Renal cortical epithelial cell (primary cell): ENCODE measurements around the gene FGB. TPM values are rescaled to one million over a fixed set of nuclear protein-coding genes. Genes with fewer than 3 reads are reported as not detected.
"Not testable (repeated sequence)": the region's sequence is repeated elsewhere in the genome, so short reads cannot be mapped to it uniquely, and the experiment has no call there.

Experiments
- DNase-seq: peaks from one replicate; pipeline ENCODE4 v3.0.0-alpha.2; 2011; ENCODE audit warnings: low read depth
- total RNA-seq: library from RNA; depleted of rRNA; stranded (reverse); fragments of >200 nt; gene quantifications from 2 replicates; pipeline ENCODE4 v1.2.3, GENCODE V29; 2014

The FGB gene
- total RNA-seq, 1 donor from 2014 or later = 14.3 TPM

GRCh38 chr4:154565704-154566103, 2.9 kb downstream of the FGB start:
- no peak for DNase-seq

DNA sequence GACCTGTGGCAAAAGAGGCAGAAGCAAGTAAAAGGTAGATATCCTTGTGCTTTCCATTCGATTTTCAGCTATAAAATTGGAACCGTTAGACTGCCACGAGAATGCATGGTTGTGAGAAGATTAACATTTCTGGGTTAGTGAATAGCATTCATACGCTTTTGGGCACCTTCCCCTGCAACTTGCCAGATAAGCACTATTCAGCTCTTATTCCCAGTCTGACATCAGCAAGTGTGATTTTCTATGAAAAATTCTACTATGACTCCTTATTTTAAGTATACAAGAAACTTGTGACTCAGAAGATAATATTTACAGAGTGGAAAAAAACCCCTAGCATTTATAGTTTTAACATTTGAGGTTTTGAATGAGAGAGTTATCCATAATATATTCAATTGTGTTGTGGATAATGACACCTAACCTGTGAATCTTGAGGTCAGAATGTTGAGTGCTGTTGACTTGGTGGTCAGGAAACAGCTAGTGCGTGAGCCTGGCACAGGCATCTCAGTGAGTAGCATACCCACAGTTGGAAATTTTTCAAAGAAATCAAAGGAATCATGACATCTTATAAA, 3.9 kb downstream of the FGB start:
- DNase-seq = peak; percentile 53

DNA sequence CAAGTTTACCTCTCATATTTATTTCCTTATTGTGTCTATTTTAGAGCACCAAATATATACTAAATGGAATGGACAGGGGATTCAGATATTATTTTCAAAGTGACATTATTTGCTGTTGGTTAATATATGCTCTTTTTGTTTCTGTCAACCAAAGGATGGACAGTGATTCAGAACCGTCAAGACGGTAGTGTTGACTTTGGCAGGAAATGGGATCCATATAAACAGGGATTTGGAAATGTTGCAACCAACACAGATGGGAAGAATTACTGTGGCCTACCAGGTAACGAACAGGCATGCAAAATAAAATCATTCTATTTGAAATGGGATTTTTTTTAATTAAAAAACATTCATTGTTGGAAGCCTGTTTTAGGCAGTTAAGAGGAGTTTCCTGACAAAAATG, 6.2 kb downstream of the FGB start:
- DNase-seq = no peak

- DNase-seq = no peak
Measured at GRCh38 chr4:154569584-154569983, 6.8 kb downstream of the FGB start.

DNA sequence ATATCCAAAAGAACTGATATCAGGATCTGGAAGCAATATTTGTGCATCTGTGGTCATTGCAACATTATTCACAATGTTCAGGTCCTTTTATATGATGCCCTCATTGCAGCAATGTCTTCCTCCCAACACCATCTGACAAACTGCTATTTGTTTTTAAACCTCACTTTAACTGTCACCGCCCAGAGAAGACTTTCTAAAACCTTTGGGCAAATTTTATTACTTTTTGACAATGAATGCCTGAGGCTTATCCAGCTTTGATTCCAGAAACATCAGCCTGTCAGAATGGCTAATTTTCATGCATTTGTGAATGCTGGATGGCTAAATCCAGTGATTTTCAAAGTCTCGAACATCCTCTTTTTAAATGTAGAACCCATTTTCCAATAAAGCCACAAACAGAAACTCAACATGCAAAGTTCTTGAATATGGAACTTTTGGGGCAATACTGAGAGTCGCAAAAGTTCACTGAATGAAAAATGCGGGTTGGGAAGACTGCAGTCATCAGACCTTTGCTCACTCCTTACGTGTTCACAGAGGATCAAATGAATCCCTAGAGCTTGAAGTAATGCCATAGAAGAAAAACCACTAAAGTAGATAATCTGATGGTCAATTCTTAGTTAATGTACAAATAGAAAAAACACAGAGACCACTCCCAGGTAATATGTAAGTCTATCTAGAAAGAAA, 10.5 kb downstream of the FGB start:
- no peak for DNase-seq

GRCh38 chr4:154574311-154574710, 11.5 kb downstream of the FGB start:
- DNase-seq = no peak

GRCh38 chr4:154577324-154577723, 14.5 kb downstream of the FGB start:
- peak; percentile 88 for DNase-seq

- no peak for DNase-seq
Measured at GRCh38 chr4:154578919-154579318, 16.1 kb downstream of the FGB start.

DNA sequence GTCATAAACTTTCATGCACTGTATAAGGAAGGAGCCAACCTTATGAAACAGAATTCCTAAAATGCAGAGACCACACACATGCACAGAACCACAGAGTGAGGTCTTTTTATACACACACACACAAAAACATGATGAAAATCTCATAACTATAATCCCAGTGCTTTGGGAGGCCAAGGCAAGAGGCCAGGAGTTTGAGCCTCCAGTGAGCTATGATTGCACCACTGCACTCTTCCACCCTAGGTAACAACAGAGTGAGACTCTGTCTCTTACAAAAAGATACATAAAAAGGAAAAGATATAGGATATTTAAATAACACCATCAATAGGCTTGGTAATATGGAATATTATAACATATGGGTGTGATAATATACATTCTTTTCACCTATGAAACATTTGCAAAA, 17.1 kb downstream of the FGB start:
- DNase-seq = no peak

DNA sequence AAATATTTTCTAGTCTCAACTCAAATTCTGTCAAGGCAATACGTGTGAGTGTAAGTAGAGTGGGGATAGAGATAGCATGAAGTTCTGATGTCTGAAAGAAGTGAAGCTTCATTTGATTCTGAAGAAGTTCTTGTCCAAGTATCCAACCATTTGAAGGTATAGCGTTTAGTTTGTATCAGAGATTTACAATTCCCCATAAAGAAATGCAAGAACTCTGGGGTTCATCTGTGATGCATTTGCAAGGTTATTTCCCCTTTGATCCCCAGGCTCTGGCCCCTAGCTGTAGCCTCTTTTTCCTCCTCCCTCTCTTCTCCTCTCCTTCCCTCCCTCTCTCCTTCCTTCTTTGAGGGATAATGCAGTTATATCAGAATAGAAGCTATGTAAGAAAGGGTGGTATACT, 19.9 kb downstream of the FGB start:
- no peak for DNase-seq

- DNase-seq = no peak
Measured at GRCh38 chr4:154583230-154583629, 20.4 kb downstream of the FGB start.

- no peak for DNase-seq
Measured at GRCh38 chr4:154583677-154584076, 20.9 kb downstream of the FGB start.

DNA sequence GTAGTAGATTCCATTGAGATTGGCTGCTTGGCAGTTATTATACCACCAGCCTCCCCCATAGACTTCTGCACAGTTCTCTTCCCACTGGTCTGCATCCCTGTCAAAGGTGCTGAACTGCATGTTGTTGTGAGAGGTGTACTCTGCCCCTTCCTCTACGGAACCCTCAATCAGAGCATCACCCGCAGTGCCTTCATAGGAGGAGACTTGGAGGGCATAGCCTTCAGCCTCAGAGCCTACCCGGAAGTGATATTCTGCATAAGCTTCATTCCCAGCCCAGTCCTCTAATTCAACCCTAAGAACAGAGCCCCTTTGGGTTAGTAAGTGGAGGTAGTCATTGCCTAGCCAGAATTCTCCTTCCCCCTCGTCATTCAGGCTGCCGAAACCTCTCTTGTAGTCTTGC, 21.4 kb downstream of the FGB start:
- DNase-seq = no peak

GRCh38 chr4:154585369-154586018, 22.7 kb downstream of the FGB start:
- DNase-seq = no peak

DNA sequence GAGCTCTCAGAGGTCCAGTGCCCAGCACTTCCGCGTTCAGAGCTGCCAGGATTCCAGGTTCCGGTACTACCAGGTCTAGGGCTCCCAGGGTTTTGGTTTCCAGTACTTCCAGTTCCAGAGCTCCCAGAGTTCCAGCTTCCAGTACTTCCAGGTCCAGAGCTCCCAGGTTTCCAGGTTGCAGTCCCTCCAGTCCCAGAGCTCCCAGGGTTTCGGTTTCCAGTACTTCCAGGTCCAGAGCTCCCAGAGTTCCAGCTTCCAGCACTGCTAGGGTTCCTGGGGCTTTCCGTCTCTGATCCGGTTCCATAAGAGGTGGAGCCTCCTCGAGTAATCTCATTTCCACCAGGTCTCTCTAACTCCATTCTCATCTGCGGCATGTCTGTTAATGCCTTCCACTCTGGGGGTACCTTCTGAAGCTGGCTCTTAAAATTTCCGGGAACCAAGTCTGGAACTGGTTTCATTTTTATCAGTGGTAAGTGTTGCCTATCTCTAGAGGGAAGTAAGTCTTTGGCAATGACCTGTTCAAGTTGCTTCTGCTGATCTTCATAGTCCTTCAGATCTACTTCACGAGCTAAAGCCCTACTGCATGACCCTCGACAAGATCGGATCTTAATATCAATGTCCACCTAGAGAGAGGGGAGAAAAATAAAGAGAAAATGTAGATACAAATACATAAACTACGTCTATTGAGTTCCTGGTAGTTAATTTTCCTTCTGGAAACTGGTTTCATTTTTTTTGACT, 23.7 kb downstream of the FGB start:
- no peak for DNase-seq

DNA sequence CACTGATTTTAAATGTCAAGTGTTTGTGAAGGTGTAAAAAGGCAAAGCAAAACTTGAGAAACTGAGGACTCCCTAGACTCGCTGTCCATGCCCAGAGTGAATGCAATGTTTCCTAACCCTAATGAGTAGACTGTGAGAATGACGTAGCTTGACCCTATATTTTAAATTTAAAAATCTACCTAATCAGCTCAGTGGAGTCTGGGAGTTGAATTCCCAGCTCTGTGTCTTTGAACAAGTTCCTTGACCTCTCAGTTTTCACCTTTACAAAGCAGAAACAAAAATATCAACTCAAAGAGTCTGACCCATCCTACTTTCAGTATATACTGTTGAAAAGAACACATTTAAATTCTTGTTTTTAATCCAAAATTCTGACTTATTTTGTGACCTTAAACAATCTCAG, 25.4 kb downstream of the FGB start:
- DNase-seq = no peak

- no peak for DNase-seq
Measured at GRCh38 chr4:154589296-154590197, 26.7 kb downstream of the FGB start.

DNA sequence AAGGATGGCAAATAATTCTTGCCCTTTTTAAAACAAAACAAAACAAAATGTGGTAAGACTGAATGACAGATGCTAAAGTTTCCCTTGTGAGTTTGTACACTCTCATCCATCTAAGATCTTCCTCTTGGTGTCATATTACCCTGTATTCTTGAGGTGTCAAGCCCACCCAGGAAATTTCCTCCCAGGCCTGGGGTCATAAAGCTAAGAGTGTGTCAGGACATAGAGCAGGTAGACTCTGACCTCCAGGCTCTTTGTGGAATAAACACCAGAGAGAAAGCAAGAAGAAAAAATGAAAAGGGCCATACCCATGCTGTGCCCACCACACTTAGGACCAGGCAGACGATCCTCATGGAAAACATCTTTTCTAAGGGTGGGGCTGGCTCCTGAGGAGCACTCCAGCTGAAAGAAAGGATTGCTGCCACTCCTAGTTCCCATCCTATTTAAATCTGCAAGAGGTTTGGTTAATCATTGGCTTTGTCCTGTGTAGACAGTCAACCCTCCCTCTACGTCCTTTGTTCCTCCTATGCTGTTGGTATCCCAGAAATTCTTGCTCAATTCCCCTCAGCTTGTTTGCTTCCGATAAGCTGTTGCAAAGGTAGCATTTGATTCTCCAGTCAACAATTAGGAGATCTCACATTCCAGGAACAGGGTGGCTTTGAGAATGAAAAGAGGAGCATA, 27.7 kb downstream of the FGB start, which contains the start of gene FGA:
Gene FGA, minus strand, starts transcription at position 414 of the 678 bp plus-strand sequence. Its CDS starts 55 bp downstream, at position 359.
- peak; percentile 91 for DNase-seq

DNA sequence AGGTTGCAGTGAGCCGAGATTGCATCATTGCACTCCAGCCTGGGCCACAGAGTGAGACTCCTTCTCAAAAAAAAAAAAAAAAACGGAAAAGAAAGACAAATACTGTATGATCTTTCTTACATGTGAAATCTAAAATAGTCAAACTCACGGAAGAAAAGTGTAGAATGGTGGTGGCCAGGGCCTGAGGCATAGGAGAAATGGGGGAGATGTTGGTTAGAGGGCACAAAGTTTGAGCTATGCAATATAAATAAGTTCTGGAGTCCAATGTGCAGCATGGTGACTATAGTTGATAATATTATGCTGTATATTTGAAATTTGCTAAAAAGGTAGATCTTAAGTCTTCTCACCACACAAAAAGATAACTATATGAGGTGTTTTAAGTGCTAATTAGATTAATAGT, 29.1 kb downstream of the FGB start:
- DNase-seq = no peak

GRCh38 chr4:154593868-154594267, 31.1 kb downstream of the FGB start:
- DNase-seq = no peak

DNA sequence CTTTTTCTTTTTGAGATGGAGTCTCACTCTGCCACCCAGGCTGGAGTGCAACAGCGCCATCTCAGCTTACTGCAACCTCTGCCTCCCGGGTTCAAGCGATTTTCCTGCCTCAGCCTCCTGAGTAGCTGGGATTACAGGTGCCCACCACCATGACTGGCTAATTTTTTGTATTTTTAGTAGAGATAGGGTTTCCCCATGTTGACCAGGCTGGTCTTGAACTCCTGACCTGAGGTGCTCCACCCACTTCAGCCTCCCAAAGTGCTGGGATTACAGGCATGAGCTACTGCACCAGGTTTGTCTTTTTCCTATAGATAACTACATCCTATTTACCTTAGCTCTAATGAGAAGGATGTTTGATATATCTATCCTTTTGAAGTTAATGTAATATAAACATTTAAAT, 31.5 kb downstream of the FGB start:
- not testable (repeated sequence) for DNase-seq
